GM21717 (cell line): Measurements from ENCODE around the gene TRAPPC3.

Experiments
- ATAC-seq: cut with Tn5 transposase; IDR thresholded peaks from one replicate; pipeline ENCODE4 v1.9.1; 2021; ENCODE audit warnings: mild to moderate bottlenecking, moderate library complexity; ENCODE audit not compliant: unreplicated experiment

Gene TRAPPC3

DNA sequence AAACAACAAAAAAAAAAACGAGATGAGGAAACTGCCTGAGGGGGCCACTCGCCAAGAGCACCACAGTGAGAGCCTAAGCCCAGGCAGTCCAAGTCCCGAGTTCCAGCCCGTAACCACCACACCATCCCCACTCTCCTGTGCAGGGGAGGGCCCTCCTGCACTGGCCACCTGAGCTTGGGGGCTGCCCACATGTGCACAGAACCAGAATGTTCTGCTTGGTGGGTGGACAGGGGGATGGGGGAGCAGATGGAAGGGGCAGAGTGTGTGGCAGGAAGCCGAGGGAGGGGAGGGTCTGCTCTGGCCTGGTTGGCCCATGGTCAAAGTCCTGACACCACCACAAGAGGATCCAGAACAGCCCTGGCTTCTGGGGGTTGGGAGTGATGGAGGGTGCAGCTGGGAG, 43.0 kb downstream of the TRAPPC3 start:
- ATAC-seq = no peak

- no peak for ATAC-seq
These were observed 47.7 kb downstream of the TRAPPC3 start for GRCh38 chr1:36101546-36101945.

GRCh38 chr1:36100376-36100775, 48.9 kb downstream of the TRAPPC3 start:
- no peak for ATAC-seq

DNA sequence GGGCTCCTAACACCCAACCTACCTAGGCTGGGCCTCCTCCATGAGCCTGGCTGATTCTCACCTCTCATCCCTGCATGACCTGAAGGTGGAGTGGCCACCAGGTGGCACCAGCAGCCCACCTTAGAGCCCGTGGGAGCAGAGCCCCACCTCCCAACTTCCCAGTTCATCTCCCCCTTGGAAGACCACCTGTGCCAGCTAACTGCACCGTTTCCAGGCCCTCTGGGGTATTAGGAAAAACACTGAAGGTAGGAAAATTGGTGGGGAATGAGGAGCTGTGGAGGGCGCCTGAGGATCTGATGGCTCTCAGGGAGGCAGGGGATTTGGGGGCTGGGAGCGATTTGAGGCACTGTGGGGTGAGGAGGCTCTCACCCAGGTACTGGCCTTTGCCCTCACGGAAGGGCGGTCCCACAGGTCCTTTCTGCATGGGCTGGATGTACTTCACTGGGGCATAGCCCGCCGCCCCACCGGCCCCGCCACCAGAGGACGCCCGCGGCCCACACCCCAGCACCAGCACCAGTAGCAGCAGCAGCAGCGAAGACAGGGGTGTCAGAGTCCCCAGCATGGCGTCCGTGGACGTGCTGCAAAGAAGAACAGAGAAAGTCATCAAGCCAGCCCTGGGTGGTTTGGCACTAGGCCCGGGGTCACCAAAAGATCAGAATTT, 49.5 kb downstream of the TRAPPC3 start:
- no peak for ATAC-seq

DNA sequence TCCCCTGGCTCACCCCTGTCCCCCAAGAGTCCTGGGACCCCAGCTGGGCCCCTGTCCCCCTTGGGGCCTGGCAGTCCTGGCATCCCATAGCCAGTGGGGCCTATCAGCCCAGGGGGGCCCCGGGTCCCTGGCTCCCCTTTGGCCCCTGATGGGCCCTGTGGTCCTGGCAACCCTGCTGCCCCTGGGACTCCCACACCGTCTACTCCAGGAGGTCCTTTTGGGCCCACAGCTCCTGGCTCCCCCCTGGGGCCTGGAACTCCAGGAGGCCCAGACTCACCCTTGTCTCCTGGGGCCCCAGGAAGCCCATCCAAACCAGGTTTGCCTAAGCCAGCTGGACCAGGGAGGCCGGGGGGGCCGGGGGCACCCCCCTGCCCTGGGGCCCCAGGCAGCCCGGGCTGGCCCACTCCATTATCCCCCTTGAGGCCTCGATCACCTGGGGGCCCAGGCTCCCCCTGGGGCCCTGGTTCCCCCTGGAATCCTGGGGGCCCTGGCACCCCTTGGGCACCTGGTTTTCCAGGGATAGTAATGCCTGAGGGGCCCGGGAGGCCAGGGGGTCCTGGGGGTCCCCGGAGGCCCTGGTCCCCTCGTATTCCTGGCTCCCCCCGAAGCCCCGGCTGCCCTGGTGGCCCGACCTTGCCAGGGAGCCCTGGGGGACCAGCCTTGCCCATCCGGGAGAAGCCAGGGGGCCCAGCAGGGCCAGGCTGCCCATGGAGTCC, 50.5 kb downstream of the TRAPPC3 start:
- no peak for ATAC-seq

DNA sequence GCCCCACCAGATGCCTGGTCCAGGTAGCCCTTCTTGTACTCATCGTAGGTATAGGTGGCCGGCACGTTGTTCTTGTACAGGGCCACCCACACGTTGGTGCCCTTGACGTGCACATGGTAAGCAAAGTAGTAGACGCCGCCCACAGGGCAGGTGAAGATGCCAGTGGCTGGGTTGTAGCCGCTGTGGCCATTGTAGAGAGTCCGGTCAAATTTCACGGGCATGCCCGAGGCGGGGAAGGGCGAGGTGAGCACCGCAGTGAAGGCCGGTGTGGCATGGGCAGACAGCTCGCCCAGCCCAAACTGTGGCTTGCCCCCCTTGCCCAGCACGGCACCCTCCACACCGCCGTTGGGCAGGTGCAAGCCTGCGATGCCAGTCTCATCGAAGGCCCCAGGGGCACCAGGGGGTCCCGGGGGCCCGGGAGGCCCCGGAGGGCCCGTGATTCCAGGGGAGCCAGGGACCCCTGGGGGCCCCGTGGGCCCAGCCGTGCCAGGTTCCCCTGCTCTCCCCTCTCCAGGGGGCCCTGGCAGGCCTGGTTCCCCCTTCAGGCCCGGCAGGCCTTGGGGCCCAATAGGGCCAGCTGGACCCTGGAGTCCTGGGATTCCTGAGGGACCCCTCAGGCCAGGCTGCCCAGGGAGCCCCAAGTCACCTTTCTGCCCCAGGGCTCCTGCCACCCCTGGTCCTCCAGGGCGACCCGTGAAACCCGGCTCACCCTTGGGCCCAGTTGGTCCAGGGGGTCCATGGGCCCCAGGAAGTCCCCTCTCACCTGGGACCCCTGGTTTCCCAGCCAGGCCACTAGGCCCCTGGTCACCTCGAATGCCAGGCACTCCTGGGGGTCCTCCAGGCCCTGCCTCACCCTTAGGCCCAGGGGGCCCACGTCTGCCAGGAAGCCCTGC, 51.3 kb downstream of the TRAPPC3 start:
- no peak for ATAC-seq

DNA sequence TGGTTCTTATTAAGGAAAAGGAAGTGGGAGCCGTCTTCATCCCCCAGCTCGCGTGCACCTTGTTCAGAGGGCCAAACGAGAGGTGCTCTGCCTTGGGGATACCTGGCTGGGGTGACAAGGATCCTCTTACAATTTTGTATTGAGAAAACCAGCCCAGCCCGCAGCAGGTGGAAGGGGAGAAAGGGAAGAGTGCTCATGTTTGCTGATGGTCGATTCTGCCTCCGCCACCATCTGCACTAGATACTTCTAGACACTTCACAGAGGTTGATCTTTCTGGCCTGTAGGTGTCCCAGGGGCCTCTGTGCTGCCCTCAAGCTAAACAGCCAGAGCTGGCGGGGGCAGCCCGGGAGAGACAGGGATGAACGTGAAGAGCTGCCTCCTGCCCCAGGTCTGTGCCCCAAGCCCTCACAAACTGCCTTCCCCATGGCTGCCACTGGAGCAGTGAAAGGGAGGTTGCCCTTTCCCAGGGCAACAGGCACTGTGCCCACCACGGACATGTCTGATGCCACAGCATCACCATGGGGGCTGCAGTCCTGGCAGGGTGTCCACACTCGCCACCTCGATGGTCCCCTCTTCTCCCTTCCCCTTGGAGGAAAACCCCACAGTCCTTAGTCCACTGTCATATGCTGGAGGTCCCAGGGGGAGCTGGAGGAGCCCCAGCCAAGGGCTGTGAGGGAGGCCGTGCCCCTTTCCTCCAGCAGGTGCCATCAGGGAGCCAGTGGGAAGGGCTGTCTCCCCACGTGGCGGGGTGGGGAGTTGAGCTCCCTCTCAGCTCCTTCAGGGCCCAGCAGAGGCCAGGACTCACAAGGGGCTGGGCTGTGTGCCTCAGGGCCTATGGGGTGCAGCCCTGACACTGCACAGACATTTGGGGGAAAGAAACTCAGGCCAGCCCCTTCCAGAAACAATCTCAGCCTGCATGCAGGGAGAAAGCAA, 52.5 kb downstream of the TRAPPC3 start:
- ATAC-seq = no peak

GRCh38 chr1:36095760-36096405, 53.4 kb downstream of the TRAPPC3 start:
- ATAC-seq = no peak

DNA sequence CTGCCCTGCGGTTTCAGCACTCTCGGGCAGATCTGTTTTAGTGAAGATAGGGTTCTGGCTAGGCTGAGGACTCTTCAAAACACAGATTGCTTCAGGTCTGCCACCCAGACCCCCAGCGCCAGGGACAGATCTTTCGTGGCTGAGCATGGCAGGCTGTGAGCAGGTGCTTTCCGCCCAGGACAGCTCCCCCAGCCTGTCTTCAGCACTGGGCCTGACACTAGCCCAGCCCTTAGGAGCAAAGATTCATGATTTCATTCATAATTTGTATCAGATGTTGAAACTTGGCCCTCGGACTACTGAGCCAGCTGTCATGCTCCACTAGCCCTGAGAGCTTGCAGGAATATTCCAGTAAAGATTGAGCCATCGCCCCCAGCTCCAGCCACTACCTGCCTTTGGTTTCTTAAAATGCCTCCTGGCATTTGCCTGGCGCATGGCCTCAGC, 54.6 kb downstream of the TRAPPC3 start:
- no peak for ATAC-seq

DNA sequence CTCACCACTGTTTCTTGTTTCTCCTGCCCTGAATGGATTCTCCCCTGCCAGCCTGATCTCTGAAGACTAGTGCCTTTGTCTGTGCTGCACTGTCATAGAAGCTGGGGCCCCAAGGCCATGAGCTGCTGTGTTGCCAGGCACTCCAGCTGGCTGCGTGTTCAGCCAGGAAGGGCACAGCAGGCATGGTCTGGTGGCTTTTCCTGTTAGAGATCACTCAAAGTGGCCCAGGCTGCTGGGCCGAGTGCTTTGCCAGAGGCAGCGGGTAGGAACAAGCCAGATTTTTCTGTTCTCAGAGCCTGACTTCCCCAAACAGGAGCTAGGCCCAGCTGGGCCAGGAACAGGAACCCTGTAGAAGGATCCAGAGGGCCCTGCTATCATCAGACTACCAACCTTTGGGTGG, 55.4 kb downstream of the TRAPPC3 start:
- no peak for ATAC-seq

GRCh38 chr1:36093226-36093625, 56.1 kb downstream of the TRAPPC3 start:
- ATAC-seq = no peak

GRCh38 chr1:36092798-36093185, 56.5 kb downstream of the TRAPPC3 start:
- no peak for ATAC-seq

DNA sequence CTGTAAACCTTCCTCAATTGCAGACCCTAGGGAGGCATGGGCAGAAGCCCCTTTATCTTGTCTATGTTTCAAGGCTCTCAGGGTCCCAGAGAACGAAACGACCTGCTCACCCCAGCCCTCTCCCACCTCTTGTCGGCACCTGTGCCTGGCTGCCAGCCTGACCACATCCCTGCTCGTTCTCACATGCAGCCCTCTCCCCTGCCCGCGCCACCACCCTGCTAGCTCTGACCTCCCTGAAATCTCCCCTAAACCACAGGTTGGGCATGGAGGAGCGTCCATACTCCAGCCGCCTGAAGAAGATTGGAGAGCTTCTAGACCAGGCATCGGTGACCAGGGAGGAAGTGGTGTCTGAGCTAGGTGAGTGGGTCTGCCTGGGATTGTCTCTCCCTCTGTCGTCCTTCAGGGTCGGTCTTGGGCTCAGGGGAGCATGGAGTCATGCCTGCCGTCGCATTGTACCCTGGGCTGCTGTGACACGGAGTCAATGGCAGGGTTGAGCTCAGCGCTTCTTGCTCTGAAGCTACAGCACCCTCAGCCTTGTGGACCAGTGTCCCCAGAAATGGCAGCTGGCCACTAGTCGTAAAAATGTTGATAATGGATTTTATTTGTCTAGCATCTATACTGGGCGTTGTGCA, 57.0 kb downstream of the TRAPPC3 start:
- ATAC-seq = no peak

- ATAC-seq = no peak
These were observed 57.6 kb downstream of the TRAPPC3 start for GRCh38 chr1:36091698-36092097.

GRCh38 chr1:36091141-36091540, 58.1 kb downstream of the TRAPPC3 start:
- ATAC-seq = no peak

- ATAC-seq = peak; percentile 10
These were observed 59.7 kb downstream of the TRAPPC3 start for GRCh38 chr1:36089393-36090121.

GRCh38 chr1:36088577-36089392, 60.5 kb downstream of the TRAPPC3 start, which contains the start of gene ADPRS:
ADPRS (plus strand) TSS chr1:36088892; CDS start chr1:36088905, 13 bp downstream.
- ATAC-seq = peak; percentile 67

DNA sequence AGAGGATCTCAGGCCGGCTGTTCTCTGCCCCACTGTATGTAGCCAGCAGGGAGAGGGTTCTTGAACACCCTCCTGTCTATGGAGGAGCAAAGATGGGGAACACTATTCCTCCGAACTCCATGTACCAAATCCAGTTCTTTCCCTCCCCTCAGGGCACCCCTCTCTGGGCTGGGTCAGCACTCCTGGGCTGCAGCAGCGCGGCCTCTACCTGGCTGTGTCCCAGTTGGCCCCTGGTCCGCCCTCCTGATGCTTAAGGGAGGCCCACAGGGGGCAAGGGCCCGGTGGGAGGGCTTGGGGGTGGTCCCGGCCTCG, 61.1 kb downstream of the TRAPPC3 start:
- no peak for ATAC-seq
